K562 (cell line): ENCODE data around the gene RGS8. TPM values are rescaled to one million over a fixed set of nuclear protein-coding genes. Genes with fewer than 3 reads are reported as not detected.

Experiments
- ATAC-seq: fragments of 200-7000 bp; cut with Tn5 transposase; 3 replicates; pipeline ENCODE4 v1.9.1; 2020; ENCODE audit warnings: moderate library complexity
- BruUV-seq: library from RNA; stranded (reverse); fragments of 400-500 nt; replicated peaks from 2 replicates; lab custom pipeline; 2021; lab: Mats Ljungman, UMichigan
- CTCF ChIA-PET: fragments of 300-600 bp; formaldehyde crosslinking; extraction: SDS; loops from one replicate; lab custom pipeline; 2021; ENCODE audit warnings: low intra/inter-chr PET ratio; lab: Yijun Ruan, JAX
- POLR2A ChIA-PET: fragments of 300-600, 350-650 bp; sonication (Branson Sonifier 250); formaldehyde crosslinking; extraction: SDS; loops from one replicate; lab custom pipeline; 2021; ENCODE audit warnings: antibody characterized with exemption, inconsistent platforms; lab: Yijun Ruan, JAX
- DNase-seq, 4 experiments: peaks; one replicate each; pipeline versions ENCODE4 v3.0.0 to v3.0.0-alpha.2; 2011 to 2018; ENCODE audit warnings: low spot score in 3 of 4, mixed read lengths in 3 of 4; ENCODE audit errors: extremely low read depth in 1 of 4
- FAIRE-seq: peaks from 2 replicates; lab custom pipeline; 2011; peaks lifted over from hg19 to GRCh38; lab: Jason Lieb, UNC
- H2AFZ ChIP-seq: 2 replicates; pipeline ENCODE4 v1.6.0; 2011; ENCODE audit warnings: low read depth, low read length, control low read depth, inconsistent platforms
- H3K27ac ChIP-seq: fragments of 200-600 bp; 3 replicates; pipeline ENCODE4 v1.8.0; 2011; ENCODE audit warnings: low read depth, mild to moderate bottlenecking, control low read depth, inconsistent platforms, low read length, moderate library complexity, mixed read lengths; ENCODE audit errors: extremely low read depth
- H3K27me3 ChIP-seq, 2 experiments: fragments of 300-600 bp in 1 of 2; 2 replicates in 1 of 2; 3 replicates in 1 of 2; pipeline versions ENCODE4 v1.6.0 to v1.8.0; 2011; ENCODE audit warnings: inconsistent platforms in 2 of 2, low read length in 2 of 2, mild to moderate bottlenecking in 1 of 2, mixed read lengths in 1 of 2, moderate library complexity in 1 of 2; ENCODE audit not compliant: control insufficient read depth in 2 of 2, insufficient read depth in 2 of 2
- H3K36me3 ChIP-seq: fragments of 300-600 bp; 3 replicates; pipeline ENCODE4 v1.8.0; 2011; ENCODE audit warnings: mild to moderate bottlenecking, low read length, inconsistent platforms; ENCODE audit not compliant: control insufficient read depth, insufficient read depth
- H3K4me1 ChIP-seq, 2 experiments: fragments of 200-600 bp in 1 of 2; replicated peaks in 1 of 2; 2 replicates in 1 of 2; 3 replicates in 1 of 2; pipeline versions ENCODE4 v1.5.1 to v1.8.0; 2011; ENCODE audit warnings: inconsistent platforms in 2 of 2, low read length in 2 of 2, mild to moderate bottlenecking in 1 of 2, mixed read lengths in 1 of 2, moderate library complexity in 1 of 2; ENCODE audit not compliant: control insufficient read depth in 2 of 2, insufficient read depth in 2 of 2
- H3K4me2 ChIP-seq: 2 replicates; pipeline ENCODE4 v1.6.1; 2011; ENCODE audit warnings: low read length, control low read depth, inconsistent platforms, mixed read lengths; ENCODE audit not compliant: insufficient read depth
- H3K4me3 ChIP-seq: fragments of 200-600 bp; sonication (generic), shearing (Covaris generic); 2 replicates; pipeline ENCODE4 v1.5.1; 2016; ENCODE audit warnings: control low read depth, inconsistent platforms
- H3K79me2 ChIP-seq: fragments of 200-600 bp; 3 replicates; pipeline ENCODE4 v1.8.0; 2011; ENCODE audit warnings: low read length, inconsistent platforms; ENCODE audit not compliant: control insufficient read depth, insufficient read depth
- H3K9ac ChIP-seq, 2 experiments: 2 replicates each; pipeline versions ENCODE4 v1.6.0 to v1.6.1; 2011; ENCODE audit warnings: low read depth in 2 of 2, low read length in 2 of 2, control low read depth in 1 of 2, inconsistent platforms in 1 of 2, mild to moderate bottlenecking in 1 of 2, mixed read lengths in 1 of 2; ENCODE audit not compliant: insufficient read depth in 1 of 2
- H3K9me1 ChIP-seq: one replicate; pipeline ENCODE4 v1.6.0; 2011; ENCODE audit warnings: inconsistent platforms, mild to moderate bottlenecking, low read length, moderate library complexity; ENCODE audit not compliant: control insufficient read depth, insufficient read depth
- H3K9me3 ChIP-seq: replicated peaks from 2 replicates; pipeline ENCODE4 v1.5.1; 2011; ENCODE audit warnings: low read depth, low read length, inconsistent platforms; ENCODE audit not compliant: control insufficient read depth, insufficient read depth
- H4K20me1 ChIP-seq: replicated peaks from 2 replicates; pipeline ENCODE4 v1.6.1; 2011; ENCODE audit warnings: low read length, inconsistent platforms, mixed read lengths; ENCODE audit not compliant: control insufficient read depth, insufficient read depth
- AFF1 ChIP-seq, 2 experiments: fragments of 450-650 bp; IDR thresholded peaks; 2 replicates each; pipeline ENCODE4 v1.6.1; 2018; ENCODE audit warnings: mild to moderate bottlenecking in 2 of 2, low read depth in 1 of 2; ENCODE audit not compliant: partially characterized antibody in 2 of 2
- BMI1 ChIP-seq: fragments of 150-350 bp; IDR thresholded peaks from 2 replicates; pipeline ENCODE4 v1.6.1; 2014; ENCODE audit warnings: low read length
- ELF2 ChIP-seq: fragments of 250-450 bp; sonication (Bioruptor Pico); IDR thresholded peaks from 2 replicates; pipeline ENCODE4 v1.5.0; 2021; ENCODE audit warnings: mild to moderate bottlenecking
- HOXB6 ChIP-seq: fragments of 250-450 bp; sonication (Bioruptor Pico); IDR thresholded peaks from 2 replicates; pipeline ENCODE4 v1.5.1; 2022; ENCODE audit warnings: mild to moderate bottlenecking, borderline replicate concordance
- MTA3 ChIP-seq: fragments of 450-650 bp; formaldehyde crosslinking; IDR thresholded peaks from 2 replicates; pipeline ENCODE4 v1.6.1; 2017; ENCODE audit warnings: mild to moderate bottlenecking, borderline replicate concordance
- NR4A1 ChIP-seq, 2 experiments: fragments of 250-450 bp in 1 of 2; fragments of 450-650 bp in 1 of 2; sonication (Bioruptor Pico) in 1 of 2; IDR thresholded peaks; 2 replicates each; pipeline versions ENCODE4 v1.4.0 to v1.6.1; 2016 to 2020; ENCODE audit warnings: mild to moderate bottlenecking in 2 of 2, missing compliant biosample characterization in 1 of 2, missing genetic modification characterization in 1 of 2, moderate library complexity in 1 of 2
- PATZ1 ChIP-seq: fragments of 250-450 bp; sonication (Bioruptor Pico); IDR thresholded peaks from 2 replicates; pipeline ENCODE4 v1.5.0; 2020; ENCODE audit warnings: mild to moderate bottlenecking, borderline replicate concordance
- PHB ChIP-seq: fragments of 250-450 bp; sonication (Bioruptor Pico); IDR thresholded peaks from 2 replicates; pipeline ENCODE4 v1.5.0; 2021
- POU5F1 ChIP-seq: fragments of 150-350 bp; IDR thresholded peaks from 2 replicates; pipeline ENCODE4 v1.6.1; 2014; ENCODE audit warnings: borderline replicate concordance, low read length, low read depth, mild to moderate bottlenecking; ENCODE audit not compliant: partially characterized antibody
- TEAD4 ChIP-seq, 2 experiments: sonication (generic) in 1 of 2; formaldehyde crosslinking in 1 of 2; IDR thresholded peaks; 2 replicates each; pipeline versions ENCODE4 v1.6.1 to v1.8.0; 2012 to 2022; ENCODE audit warnings: borderline replicate concordance in 1 of 2, inconsistent platforms in 1 of 2, low read length in 1 of 2, mild to moderate bottlenecking in 1 of 2, missing genetic modification reagents in 1 of 2
- ZC3H4 ChIP-seq: sonication (generic); formaldehyde crosslinking; IDR thresholded peaks from 2 replicates; pipeline ENCODE4 v1.9.0; 2021; ENCODE audit warnings: missing genetic modification reagents, borderline replicate concordance
- ZNF165 ChIP-seq: fragments of 250-450 bp; sonication (Bioruptor Pico); IDR thresholded peaks from 2 replicates; pipeline ENCODE4 v1.4.0; 2020; ENCODE audit warnings: borderline replicate concordance
- ZNF347 ChIP-seq: fragments of 450-650 bp; formaldehyde crosslinking; IDR thresholded peaks from 2 replicates; pipeline ENCODE4 v1.4.0; 2020; ENCODE audit warnings: low read depth, mild to moderate bottlenecking, moderate library complexity
- WGBS: fragments of 100-300 bp; shearing (Covaris generic); methylation state at CpG from one replicate; pipeline ENCODE4 v1.1.6; 2016; ENCODE audit warnings: low coverage, mixed read lengths; ENCODE audit not compliant: insufficient coverage; ENCODE audit errors: missing lambda C conversion rate; 5-methylcytosine and 5-hydroxymethylcytosine counted together
- in situ Hi-C: fragments of 300-500 bp; cut with MboI; formaldehyde crosslinking; loops from 4 replicates; pipeline ENCODE4 v1.15.0; 2018; ENCODE audit warnings: inconsistent platforms, mixed read lengths
- intact Hi-C: fragments of 100-400 bp; cut with micrococcal nuclease; formaldehyde crosslinking; loops from 2 replicates; pipeline ENCODE4 v1.14.2; 2022
- polyA plus RNA-seq, 8 experiments: library from polyadenylated mRNA; depleted of rRNA in 4 of 8; stranded (reverse) in 5 of 8; unstranded in 3 of 8; fragments of >200 nt; fragmentation: Nextera tagmentation in 2 of 8; fragmentation: Illumina TruSeq in 1 of 8; extraction: Ambion mirVana in 2 of 8; extraction: Trizol in 1 of 8; gene quantifications; 2 replicates each; pipeline versions ENCODE4 v1.2.1 to v1.2.3, GENCODE V29; 2011 to 2014; ENCODE audit warnings: inconsistent platforms in 1 of 8, missing spikeins in 1 of 8
- total RNA-seq, 7 experiments: library from RNA; depleted of rRNA in 6 of 7; stranded (reverse); fragments of >200 nt in 6 of 7; fragmentation: Illumina TruSeq in 2 of 7; extraction: Trizol in 2 of 7; gene quantifications; 2 replicates each; pipeline versions ENCODE4 v1.2.1 to v1.2.3, GENCODE V29; 2011 to 2021; ENCODE audit warnings: low replicate concordance in 1 of 7

Gene RGS8
- total and polyA plus RNA-seq, 9 of the 15 experiments (the other 6 are each of a cell fraction or from before 2014, with no cell fraction given) = not detected

- no peaks in the 10 kb centered on the region for H3K4me1 ChIP-seq
- H3K4me3 ChIP-seq = no peak overlapping the region
- no peaks in the 10 kb centered on the region for H3K36me3 ChIP-seq
- H3K9me1 ChIP-seq = no peaks in the 10 kb centered on the region
- ChIA-PET CTCF (no interaction called here), POLR2A (interaction anchor here (0.9 to 2.2 kb wide), 2 partner anchors 15 to 142 kb away, joined by 3 to 7 read pairs; no protein-coding TSS in a partner anchor)
- no peak for DNase-seq
- no TSS peak for BruUV-seq
- intact Hi-C loops = no loop called here
- no peaks in the 10 kb centered on the region for H3K9me3 ChIP-seq
- H3K4me2 ChIP-seq = no peak overlapping the region
- H3K9ac ChIP-seq = no peak overlapping the region
- FAIRE-seq = no peak
- no peak overlapping the region for H2AFZ ChIP-seq
- H4K20me1 ChIP-seq = no peaks in the 10 kb centered on the region
- WGBS = 2% methylated on average over 5 of the region's 5 CpGs
- H3K79me2 ChIP-seq = no peaks in the 10 kb centered on the region
- in situ Hi-C loops = no loop called here
- no peak overlapping the region for H3K27ac ChIP-seq
- peaks cover 10 to 40% of the 10 kb centered on the region in 2 experiments; a peak in 4 of 5 replicates for H3K27me3 ChIP-seq
- no peak for ATAC-seq
- TF ChIP-seq MTA3 (no peak), BMI1 (no peak), PATZ1 (CRISPR knock-in tag) (no peak), PHB (CRISPR knock-in tag) (no peak), ZNF347 (CRISPR knock-in tag) (no peak), ZC3H4 (CRISPR knock-in tag) (no peak), NR4A1 (CRISPR knock-in tag; IDR thresholded peaks at IDR 0.05) (no peak), NR4A1 (tag; IDR thresholded peaks at IDR 0.05) (no peak), TEAD4 (IDR thresholded peaks at IDR 0.05; ENCODE audit: low read length) (no peak), TEAD4 (CRISPR knock-in tag; IDR thresholded peaks at IDR 0.05; ENCODE audit: borderline replicate concordance) (no peak), AFF1 (IDR thresholded peaks at IDR 0.05; ENCODE audit: low read depth in 1 of 2, partially characterized antibody in 2 of 2) (no peak), ZNF165 (CRISPR knock-in tag) (no peak), POU5F1 (no peak), ELF2 (CRISPR knock-in tag) (no peak), HOXB6 (CRISPR knock-in tag) (no peak)
Observed at GRCh38 chr1:182677397-182678098, 6.8 kb downstream of the RGS8 start.
